ENCODE measurements around the gene CDKAL1.

DNA sequence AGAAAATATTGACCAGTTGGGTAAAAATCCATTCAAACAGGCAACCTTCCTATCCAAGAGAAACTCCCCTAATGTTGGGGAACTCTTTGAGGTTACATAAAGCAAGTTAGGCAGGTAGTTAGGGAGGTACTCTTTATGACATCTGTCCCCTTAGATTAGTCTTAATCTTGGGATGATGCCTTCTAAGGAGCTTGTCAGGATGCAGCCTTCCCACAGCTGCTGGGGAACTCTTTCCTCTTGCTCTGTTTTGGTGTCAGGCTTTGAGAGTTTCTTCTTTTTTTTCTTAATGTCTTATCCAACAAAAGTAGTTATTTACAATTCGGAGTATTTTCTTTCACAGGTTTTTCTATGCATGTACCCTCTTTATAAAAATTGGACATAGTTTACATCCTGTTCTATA, 194.8 kb downstream of the CDKAL1 start:
- TF ChIP-seq, protein P1, sequence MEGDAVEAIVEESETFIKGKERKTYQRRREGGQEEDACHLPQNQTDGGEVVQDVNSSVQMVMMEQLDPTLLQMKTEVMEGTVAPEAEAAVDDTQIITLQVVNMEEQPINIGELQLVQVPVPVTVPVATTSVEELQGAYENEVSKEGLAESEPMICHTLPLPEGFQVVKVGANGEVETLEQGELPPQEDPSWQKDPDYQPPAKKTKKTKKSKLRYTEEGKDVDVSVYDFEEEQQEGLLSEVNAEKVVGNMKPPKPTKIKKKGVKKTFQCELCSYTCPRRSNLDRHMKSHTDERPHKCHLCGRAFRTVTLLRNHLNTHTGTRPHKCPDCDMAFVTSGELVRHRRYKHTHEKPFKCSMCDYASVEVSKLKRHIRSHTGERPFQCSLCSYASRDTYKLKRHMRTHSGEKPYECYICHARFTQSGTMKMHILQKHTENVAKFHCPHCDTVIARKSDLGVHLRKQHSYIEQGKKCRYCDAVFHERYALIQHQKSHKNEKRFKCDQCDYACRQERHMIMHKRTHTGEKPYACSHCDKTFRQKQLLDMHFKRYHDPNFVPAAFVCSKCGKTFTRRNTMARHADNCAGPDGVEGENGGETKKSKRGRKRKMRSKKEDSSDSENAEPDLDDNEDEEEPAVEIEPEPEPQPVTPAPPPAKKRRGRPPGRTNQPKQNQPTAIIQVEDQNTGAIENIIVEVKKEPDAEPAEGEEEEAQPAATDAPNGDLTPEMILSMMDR (IDR thresholded peaks at IDR 0.05) = no peak
- TF ChIP-seq EZH2phosphoT487 (IDR thresholded peaks at IDR 0.05) (no peak), EZH2 (IDR thresholded peaks at IDR 0.05) (no peak)

Measured in neural progenitor cell (in vitro differentiated cells).